ENCODE measurements around the gene CFAP100. TPM values are rescaled to one million over a fixed set of nuclear protein-coding genes. Genes with fewer than 3 reads are reported as not detected.
A peak's percentile ranks its signal among the peaks of the same experiment; 100 is the strongest.

CFAP100 gene
- total and polyA plus RNA-seq, 2 of the 4 experiments (the other 2 are of a cell fraction), result not detected

DNA sequence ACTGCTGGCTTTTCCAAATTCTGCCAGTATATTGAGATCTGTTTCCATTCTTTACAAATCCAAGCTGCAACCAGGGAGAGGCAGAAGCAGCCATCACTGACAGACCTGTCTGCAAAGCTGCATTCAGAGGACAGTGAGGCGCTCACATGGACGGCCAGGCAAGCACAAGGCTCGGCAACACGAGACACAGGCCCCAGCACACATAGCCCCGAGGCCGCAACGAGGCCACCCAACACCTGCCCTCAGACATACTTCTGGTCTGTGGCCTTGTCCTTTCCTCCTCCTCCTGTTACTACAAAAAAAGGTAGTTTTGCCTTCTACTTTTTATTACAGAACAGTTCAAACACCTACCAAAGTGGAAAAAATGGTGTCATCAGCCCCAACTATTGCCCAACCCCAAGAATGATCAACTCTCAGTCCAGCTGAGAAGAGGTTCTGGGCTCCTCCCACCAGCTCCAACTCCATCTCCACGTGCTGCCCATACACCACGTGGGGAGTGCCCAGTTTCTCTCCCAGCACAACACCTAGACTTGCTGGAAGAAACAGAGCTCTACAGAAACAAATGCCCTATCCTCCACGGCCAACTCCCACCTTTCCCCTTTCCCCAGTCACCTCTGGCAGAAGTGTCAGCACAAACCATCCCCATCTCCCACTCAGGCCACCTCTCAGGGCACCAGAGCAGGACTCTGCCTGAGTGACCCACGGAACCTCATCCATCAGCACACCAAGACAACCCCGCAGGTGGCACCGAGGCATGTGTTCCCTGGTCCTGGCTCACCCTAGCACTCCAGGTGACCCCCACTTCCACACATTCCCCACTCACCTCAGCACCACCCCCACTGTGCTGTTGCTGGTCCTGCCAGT is 73.6 kb downstream of the CFAP100 start:
- CTCF ChIA-PET, result no interaction called here
- H2BK15ac ChIP-seq (ENCODE audit: low read depth, low read length), result no peak overlapping the region
- no peak overlapping the region for H2AK9ac ChIP-seq (replicated peaks; ENCODE audit: low read depth, low read length, poor library complexity)
- BruUV-seq (replicated peaks), result no TSS peak
- no peak overlapping the region for H3K23ac ChIP-seq (ENCODE audit: low read depth, low read length)
- no peak overlapping the region for H3K27ac ChIP-seq (ENCODE audit: insufficient read depth, low read length)
- H2AFZ ChIP-seq (replicated peaks; ENCODE audit: low read length, poor library complexity), result no peak overlapping the region
- no peak overlapping the region for H4K5ac ChIP-seq (ENCODE audit: low read depth, low read length)
- peaks cover 47 to 68% of the 10 kb centered on the region in 2 experiments for H3K79me1 ChIP-seq (ENCODE audit: low read depth in 1 of 2, low read length in 2 of 2)
- 89% methylated on average over 7 of the region's 13 CpGs; no CpG with 5 or more reads in 1 of the 2 experiments for WGBS, 2 experiments (ENCODE audit: extremely low coverage in 2 of 2, insufficient read length in 1 of 2)
- H3K14ac ChIP-seq (replicated peaks; ENCODE audit: low read depth, low read length), result no peak overlapping the region
- H3K18ac ChIP-seq (ENCODE audit: low read depth, low read length), result no peak overlapping the region
- peaks cover 44% of the 10 kb centered on the region for H4K20me1 ChIP-seq (ENCODE audit: insufficient read depth, low read length)
- H3K4me1 ChIP-seq (ENCODE audit: control insufficient read depth, insufficient read depth, low read length), result peaks cover 10% of the 10 kb centered on the region; the same call in 1 of the 2 replicates
- in situ Hi-C loops (cut with MboI; ENCODE audit: low sequenced_read_pairs), result no loop called here
- ATAC-seq (ENCODE audit: low read depth) (no peak), DNase-seq (peak; percentile 11)
- dilution Hi-C loops (cut with HindIII; ENCODE audit: low sequenced_read_pairs, unreplicated experiment), result no loop called here
- no peak overlapping the region for H3K9ac ChIP-seq (ENCODE audit: low read depth, low read length)
- H3K56ac ChIP-seq (ENCODE audit: extremely low read depth, insufficient read depth, low read length), result no peak overlapping the region
- no peak overlapping the region for H2BK20ac ChIP-seq (ENCODE audit: low read depth, low read length)
- H2BK120ac ChIP-seq (ENCODE audit: low read depth, low read length), result no peak overlapping the region
- intact Hi-C loops (cut with micrococcal nuclease), result no loop called here
- TF ChIP-seq NFE2L2 (IDR thresholded peaks at IDR 0.05; ENCODE audit: low read depth, low read length) (no peak), RCOR1 (IDR thresholded peaks at IDR 0.05; ENCODE audit: insufficient replicate concordance, low read length) (no peak), CEBPB (IDR thresholded peaks at IDR 0.05; ENCODE audit: low read depth, low read length) (peak; percentile 69)
- no peaks in the 10 kb centered on the region for H3K9me3 ChIP-seq (ENCODE audit: control insufficient read depth, insufficient read depth, low read length)
- peaks cover 73% of the 10 kb centered on the region for H3K36me3 ChIP-seq (ENCODE audit: control insufficient read depth, insufficient read depth, low read length)
- no peaks in the 10 kb centered on the region for H3K27me3 ChIP-seq (ENCODE audit: control insufficient read depth, insufficient read depth, low read length)
- H2AK5ac ChIP-seq (ENCODE audit: low read depth, low read length), result no peak overlapping the region
- POLR2A ChIA-PET (ENCODE audit: unreplicated experiment), result no interaction called here
- no peak overlapping the region for H4K8ac ChIP-seq (ENCODE audit: low read depth in 2 of 2, low read length in 2 of 2)
- H4K91ac ChIP-seq (ENCODE audit: insufficient read depth, low read depth, low read length), result no peak overlapping the region
- no peak overlapping the region for H3K4ac ChIP-seq (ENCODE audit: low read depth, low read length)
- H3K4me2 ChIP-seq (ENCODE audit: low read depth, low read length), result no peak overlapping the region
- H3K9me1 ChIP-seq (ENCODE audit: insufficient read depth, low read length), result peaks cover 11% of the 10 kb centered on the region
- H2BK5ac ChIP-seq (ENCODE audit: low read depth, low read length, poor library complexity, severe bottlenecking), result no peak overlapping the region
- H3K4me3 ChIP-seq (ENCODE audit: insufficient read depth, low read depth, low read length), result no peak overlapping the region
